Activated naive CD8-positive, alpha-beta T cell treated with anti-CD3 and anti-CD28 coated beads, Interleukin-2, amount 50 U/mL, for 24 hours (primary cell): ENCODE results near the gene DLG2.
"Not testable (repeated sequence)": the region's sequence is repeated elsewhere in the genome, so short reads cannot be mapped to it uniquely, and the experiment has no call there.

Experiments used
- ATAC-seq: fragments of 150-1000 bp; cut with Tn5 transposase; one replicate; pipeline ENCODE4 v1.10.0; 2021
- DNase-seq: peaks from one replicate; pipeline ENCODE4 v3.0.0; 2021
- H3K27ac Mint-ChIP-seq: one replicate; pipeline ENCODE4 v1.8.0; 2021; ENCODE audit warnings: mild to moderate bottlenecking, mixed read lengths
- H3K27me3 Mint-ChIP-seq: one replicate; pipeline ENCODE4 v1.8.0; 2021; ENCODE audit warnings: mixed read lengths
- H3K36me3 Mint-ChIP-seq: one replicate; pipeline ENCODE4 v1.8.0; 2021; ENCODE audit warnings: low read depth, mixed read lengths
- H3K4me1 Mint-ChIP-seq: one replicate; pipeline ENCODE4 v1.8.0; 2021; ENCODE audit warnings: mixed read lengths
- H3K4me3 Mint-ChIP-seq: one replicate; pipeline ENCODE4 v1.8.0; 2021; ENCODE audit warnings: mild to moderate bottlenecking, moderate library complexity, mixed read lengths
- H3K9me3 Mint-ChIP-seq: one replicate; pipeline ENCODE4 v1.8.0; 2021; ENCODE audit warnings: mixed read lengths

DLG2 gene

GRCh38 chr11:84784158-84784557 is 843.0 kb downstream of the DLG2 start:
- not testable (repeated sequence) for H3K27ac Mint-ChIP-seq, H3K4me1 Mint-ChIP-seq, ATAC-seq, H3K4me3 Mint-ChIP-seq, DNase-seq, H3K27me3 Mint-ChIP-seq, H3K36me3 Mint-ChIP-seq
- peaks cover 15% of the 10 kb centered on the region for H3K9me3 Mint-ChIP-seq

GRCh38 chr11:84780689-84781293 is 846.4 kb downstream of the DLG2 start:
- Mint-ChIP-seq H3K4me3 (no peak overlapping the region), H3K4me1 (no peaks in the 10 kb centered on the region), H3K9me3 (peaks cover 13% of the 10 kb centered on the region), H3K36me3 (no peaks in the 10 kb centered on the region), H3K27me3 (no peaks in the 10 kb centered on the region), H3K27ac (no peak overlapping the region)
- no peak for ATAC-seq
- DNase-seq = no peak

GRCh38 chr11:84775503-84775902 is 851.6 kb downstream of the DLG2 start:
- ATAC-seq = no peak
- Mint-ChIP-seq H3K27me3 (no peaks in the 10 kb centered on the region), H3K9me3 (peaks cover 41% of the 10 kb centered on the region)

GRCh38 chr11:84763931-84764330 is 863.2 kb downstream of the DLG2 start:
- DNase-seq (no peak), ATAC-seq (no peak)
- Mint-ChIP-seq H3K9me3 (peaks cover 5% of the 10 kb centered on the region), H3K36me3 (no peaks in the 10 kb centered on the region), H3K27me3 (no peaks in the 10 kb centered on the region), H3K4me1 (no peaks in the 10 kb centered on the region), H3K4me3 (no peak overlapping the region), H3K27ac (no peak overlapping the region)

More at GRCh38 chr11:84775503-84775902, 851.6 kb downstream of the DLG2 start:
- Mint-ChIP-seq H3K27ac (no peak overlapping the region), H3K4me1 (no peaks in the 10 kb centered on the region), H3K36me3 (no peaks in the 10 kb centered on the region), H3K4me3 (no peak overlapping the region)
- no peak for DNase-seq

- Mint-ChIP-seq H3K9me3 (peaks cover 13% of the 10 kb centered on the region), H3K4me3 (no peak overlapping the region), H3K27ac (no peak overlapping the region), H3K4me1 (no peaks in the 10 kb centered on the region), H3K27me3 (no peaks in the 10 kb centered on the region), H3K36me3 (no peaks in the 10 kb centered on the region)
- ATAC-seq (no peak), DNase-seq (no peak)
These were observed 869.4 kb downstream of the DLG2 start for GRCh38 chr11:84757711-84758110.

- H3K9me3 Mint-ChIP-seq = peaks cover 16% of the 10 kb centered on the region
- no peak overlapping the region for H3K27ac Mint-ChIP-seq
- H3K27me3 Mint-ChIP-seq = no peaks in the 10 kb centered on the region
- H3K4me3 Mint-ChIP-seq = no peak overlapping the region
- DNase-seq = no peak
- no peak for ATAC-seq
- no peaks in the 10 kb centered on the region for H3K4me1 Mint-ChIP-seq
- H3K36me3 Mint-ChIP-seq = no peaks in the 10 kb centered on the region
These were observed 875.8 kb downstream of the DLG2 start for GRCh38 chr11:84751371-84751770.

- H3K27me3 Mint-ChIP-seq = no peaks in the 10 kb centered on the region
- H3K4me1 Mint-ChIP-seq = no peaks in the 10 kb centered on the region
- no peak overlapping the region for H3K27ac Mint-ChIP-seq
- ATAC-seq = no peak
- DNase-seq = no peak
- no peaks in the 10 kb centered on the region for H3K36me3 Mint-ChIP-seq
- H3K4me3 Mint-ChIP-seq = no peak overlapping the region
- H3K9me3 Mint-ChIP-seq = peaks cover 23% of the 10 kb centered on the region
These were observed 879.3 kb downstream of the DLG2 start for GRCh38 chr11:84747871-84748270.

GRCh38 chr11:84740050-84740449 is 887.1 kb downstream of the DLG2 start:
- Mint-ChIP-seq H3K4me1 (no peaks in the 10 kb centered on the region), H3K36me3 (no peaks in the 10 kb centered on the region), H3K27ac (no peak overlapping the region), H3K27me3 (no peaks in the 10 kb centered on the region), H3K9me3 (peaks cover 32% of the 10 kb centered on the region), H3K4me3 (no peak overlapping the region)
- DNase-seq (no peak), ATAC-seq (no peak)

- Mint-ChIP-seq H3K36me3 (no peaks in the 10 kb centered on the region), H3K4me3 (no peak overlapping the region), H3K27me3 (peaks cover 4% of the 10 kb centered on the region), H3K27ac (no peak overlapping the region), H3K4me1 (peaks cover 3% of the 10 kb centered on the region), H3K9me3 (peaks cover 8% of the 10 kb centered on the region)
- DNase-seq (no peak), ATAC-seq (no peak)
These were observed 902.9 kb downstream of the DLG2 start for GRCh38 chr11:84724256-84724655.

GRCh38 chr11:84722583-84723108 is 904.5 kb downstream of the DLG2 start:
- H3K27ac Mint-ChIP-seq = no peak overlapping the region

GRCh38 chr11:84721561-84721961 is 905.6 kb downstream of the DLG2 start:
- peak overlapping the region; percentile 15 for H3K27ac Mint-ChIP-seq
- no peaks in the 10 kb centered on the region for H3K36me3 Mint-ChIP-seq
- no peak overlapping the region for H3K4me3 Mint-ChIP-seq
- no peak for DNase-seq
- ATAC-seq = no peak
- H3K27me3 Mint-ChIP-seq = peaks cover 4% of the 10 kb centered on the region
- peaks cover 3% of the 10 kb centered on the region for H3K4me1 Mint-ChIP-seq
- no peaks in the 10 kb centered on the region for H3K9me3 Mint-ChIP-seq

More at GRCh38 chr11:84722583-84723108, 904.5 kb downstream of the DLG2 start:
- H3K4me1 Mint-ChIP-seq = peaks cover 3% of the 10 kb centered on the region
- H3K4me3 Mint-ChIP-seq = no peak overlapping the region
- no peaks in the 10 kb centered on the region for H3K9me3 Mint-ChIP-seq
- DNase-seq (no peak), ATAC-seq (no peak)
- no peaks in the 10 kb centered on the region for H3K36me3 Mint-ChIP-seq
- H3K27me3 Mint-ChIP-seq = peaks cover 4% of the 10 kb centered on the region

GRCh38 chr11:84720706-84721402 is 906.3 kb downstream of the DLG2 start:
- H3K27me3 Mint-ChIP-seq = peaks cover 4% of the 10 kb centered on the region
- peak overlapping the region; percentile 15 for H3K27ac Mint-ChIP-seq
- peaks cover 3% of the 10 kb centered on the region for H3K4me1 Mint-ChIP-seq
- H3K9me3 Mint-ChIP-seq = no peaks in the 10 kb centered on the region
- no peaks in the 10 kb centered on the region for H3K36me3 Mint-ChIP-seq
- DNase-seq = peak; percentile 6
- peak overlapping the region; percentile 68 for H3K4me3 Mint-ChIP-seq
- peak; percentile 43 for ATAC-seq

- peaks cover 3% of the 10 kb centered on the region for H3K4me1 Mint-ChIP-seq
- H3K4me3 Mint-ChIP-seq = peak overlapping the region; percentile 68
- H3K27me3 Mint-ChIP-seq = peaks cover 4% of the 10 kb centered on the region
- peaks cover 5% of the 10 kb centered on the region for H3K9me3 Mint-ChIP-seq
- DNase-seq (peak; percentile 3), ATAC-seq (peak; percentile 40)
- H3K36me3 Mint-ChIP-seq = no peaks in the 10 kb centered on the region
- no peak overlapping the region for H3K27ac Mint-ChIP-seq
These were observed 907.1 kb downstream of the DLG2 start for GRCh38 chr11:84719935-84720577.

- peak overlapping the region; percentile 21 for H3K4me3 Mint-ChIP-seq
These were observed 912.8 kb downstream of the DLG2 start for GRCh38 chr11:84714316-84714780.

GRCh38 chr11:84691830-84692229 is 935.3 kb downstream of the DLG2 start:
- Mint-ChIP-seq H3K36me3 (no peaks in the 10 kb centered on the region), H3K27me3 (no peaks in the 10 kb centered on the region), H3K27ac (no peak overlapping the region), H3K4me3 (no peak overlapping the region), H3K9me3 (peaks cover 13% of the 10 kb centered on the region), H3K4me1 (no peaks in the 10 kb centered on the region)
- ATAC-seq (no peak), DNase-seq (no peak)

More at GRCh38 chr11:84714316-84714780, 912.8 kb downstream of the DLG2 start:
- peak; percentile 26 for DNase-seq
- ATAC-seq = no peak
- no peak overlapping the region for H3K27ac Mint-ChIP-seq
- no peaks in the 10 kb centered on the region for H3K4me1 Mint-ChIP-seq
- H3K36me3 Mint-ChIP-seq = no peaks in the 10 kb centered on the region
- H3K27me3 Mint-ChIP-seq = no peaks in the 10 kb centered on the region
- peaks cover 24% of the 10 kb centered on the region for H3K9me3 Mint-ChIP-seq
